ENCODE data around the gene MYORG. TPM values are rescaled to one million over a fixed set of nuclear protein-coding genes. Genes with fewer than 3 reads are reported as not detected.

Gene MYORG
- total and polyA plus RNA-seq, 12 donors: 1.1 to 33.8 (median 14.5) TPM

DNA sequence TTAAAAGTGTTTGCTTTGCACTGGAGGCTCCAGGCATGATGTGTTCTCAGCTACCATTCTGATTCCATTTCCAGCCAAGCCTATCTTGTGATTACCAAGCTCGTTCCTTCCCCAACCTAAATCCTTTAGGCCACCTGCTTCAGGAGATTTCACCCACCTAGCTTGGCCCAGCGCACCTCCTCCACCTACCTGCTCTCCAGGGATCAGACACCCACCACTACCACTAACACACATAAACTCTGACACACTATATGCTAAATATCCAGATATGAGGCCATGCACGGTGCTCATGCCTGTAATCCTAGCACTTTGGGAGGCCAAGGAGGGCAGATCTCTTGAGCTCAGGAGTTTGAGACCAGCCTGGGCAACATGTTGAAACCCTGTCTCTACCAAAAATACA, 2.4 kb downstream of the MYORG start:
- H3K4me3 ChIP-seq: no peak overlapping the region
- no peak overlapping the region for H3K27ac ChIP-seq
- TF ChIP-seq, protein P1, sequence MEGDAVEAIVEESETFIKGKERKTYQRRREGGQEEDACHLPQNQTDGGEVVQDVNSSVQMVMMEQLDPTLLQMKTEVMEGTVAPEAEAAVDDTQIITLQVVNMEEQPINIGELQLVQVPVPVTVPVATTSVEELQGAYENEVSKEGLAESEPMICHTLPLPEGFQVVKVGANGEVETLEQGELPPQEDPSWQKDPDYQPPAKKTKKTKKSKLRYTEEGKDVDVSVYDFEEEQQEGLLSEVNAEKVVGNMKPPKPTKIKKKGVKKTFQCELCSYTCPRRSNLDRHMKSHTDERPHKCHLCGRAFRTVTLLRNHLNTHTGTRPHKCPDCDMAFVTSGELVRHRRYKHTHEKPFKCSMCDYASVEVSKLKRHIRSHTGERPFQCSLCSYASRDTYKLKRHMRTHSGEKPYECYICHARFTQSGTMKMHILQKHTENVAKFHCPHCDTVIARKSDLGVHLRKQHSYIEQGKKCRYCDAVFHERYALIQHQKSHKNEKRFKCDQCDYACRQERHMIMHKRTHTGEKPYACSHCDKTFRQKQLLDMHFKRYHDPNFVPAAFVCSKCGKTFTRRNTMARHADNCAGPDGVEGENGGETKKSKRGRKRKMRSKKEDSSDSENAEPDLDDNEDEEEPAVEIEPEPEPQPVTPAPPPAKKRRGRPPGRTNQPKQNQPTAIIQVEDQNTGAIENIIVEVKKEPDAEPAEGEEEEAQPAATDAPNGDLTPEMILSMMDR (IDR thresholded peaks at IDR 0.05): no peak
- no peak for TF ChIP-seq POLR2A (IDR thresholded peaks at IDR 0.05)
- H3K4me1 ChIP-seq (replicated peaks in 1 of 2): peaks cover 0 to 12% of the 10 kb centered on the region in 2 donors
- H3K27me3 ChIP-seq: no peaks in the 10 kb centered on the region
- intact Hi-C loops (cut with DNase I): no loop called here
- peaks cover 0 to 18% of the 10 kb centered on the region in 2 donors for H3K36me3 ChIP-seq (replicated peaks in 1 of 2)
- WGBS, 4 donors: 87 to 94% (median 92%) methylated on average over 3 of the region's 3 CpGs
- DNase-seq: no peak
- no peaks in the 10 kb centered on the region for H3K9me3 ChIP-seq (replicated peaks in 1 of 3)

DNA sequence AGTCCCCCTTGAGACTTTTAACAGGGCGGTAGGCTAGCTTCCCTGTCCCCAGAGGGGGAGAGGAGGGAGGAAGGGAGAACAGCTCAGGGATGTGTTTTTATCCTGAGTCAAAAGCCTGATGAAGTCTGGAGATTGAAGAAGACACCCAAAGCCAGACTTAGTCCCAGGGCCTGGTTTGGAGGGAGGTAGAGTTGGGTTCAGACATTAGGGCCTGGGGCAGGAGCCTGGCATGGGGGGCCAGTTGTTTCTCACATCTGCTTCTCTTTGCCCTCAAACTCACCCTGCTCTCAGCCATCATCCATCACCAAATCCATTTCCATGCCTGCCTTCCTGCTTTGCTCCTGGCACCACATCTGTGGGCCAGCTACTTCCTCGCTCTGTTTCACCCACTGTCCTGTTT, 2.9 kb downstream of the MYORG start:
- TF ChIP-seq, protein P1 (IDR thresholded peaks at IDR 0.05): no peak
- no peak for TF ChIP-seq POLR2A (IDR thresholded peaks at IDR 0.05)
- no peak for DNase-seq
- Histone ChIP-seq H3K27me3 (no peaks in the 10 kb centered on the region), H3K27ac (no peak overlapping the region), H3K36me3 (replicated peaks in 1 of 2) (peaks cover 0 to 18% of the 10 kb centered on the region in 2 donors), H3K4me3 (no peak overlapping the region), H3K9me3 (replicated peaks in 1 of 3) (no peaks in the 10 kb centered on the region), H3K4me1 (replicated peaks in 1 of 2) (peaks cover 0 to 9% of the 10 kb centered on the region in 2 donors)
- 88 to 97% (median 94%) methylated on average over 1 to 2 of the region's 2 CpGs for WGBS, 4 donors
- intact Hi-C loops (cut with DNase I): no loop called here

DNA sequence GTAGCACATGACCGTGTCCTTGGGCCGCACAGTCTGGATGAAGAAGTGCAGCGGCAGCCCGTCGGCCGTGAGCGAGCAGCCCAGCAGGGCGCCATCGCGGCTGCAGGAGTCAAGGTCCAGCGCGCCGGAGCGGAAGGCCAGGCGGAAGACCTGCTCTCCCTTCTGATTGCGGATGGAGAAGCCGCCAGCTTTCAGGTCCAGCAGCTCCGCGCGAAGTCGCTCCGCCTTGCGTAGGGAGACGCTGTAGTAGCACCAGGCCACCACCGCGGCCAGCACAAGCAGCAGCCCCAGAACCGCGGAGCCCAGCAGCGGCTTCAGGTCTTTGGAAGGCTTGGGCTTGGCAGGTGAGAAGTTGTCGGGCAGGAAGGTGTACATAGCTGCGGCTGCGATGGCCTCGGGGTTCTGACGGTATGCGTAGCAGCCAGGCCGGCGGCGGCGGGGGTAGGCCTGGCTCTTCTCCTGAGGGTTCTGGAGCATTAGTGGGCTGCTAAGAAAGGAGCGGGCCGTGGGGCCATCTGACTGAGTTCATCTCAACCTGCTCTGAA, 4.2 kb downstream of the MYORG start:
- 62 to 84% (median 81%) methylated on average over 18 to 41 of the region's 41 CpGs for whole genome bisulfite sequencing, 4 donors
- no peaks in the 10 kb centered on the region for H3K9me3 ChIP-seq (replicated peaks in 1 of 3)
- H3K4me1 ChIP-seq (replicated peaks in 1 of 2): peaks cover 0 to 9% of the 10 kb centered on the region in 2 donors
- TF ChIP-seq, protein P1 (IDR thresholded peaks at IDR 0.05): no peak
- peaks cover 0 to 18% of the 10 kb centered on the region in 2 donors for H3K36me3 ChIP-seq (replicated peaks in 1 of 2)
- no peaks in the 10 kb centered on the region for H3K27me3 ChIP-seq
- intact Hi-C loops (cut with DNase I): no loop called here
- H3K27ac ChIP-seq: no peak overlapping the region
- DNase-seq: no peak
- H3K4me3 ChIP-seq: no peak overlapping the region

DNA sequence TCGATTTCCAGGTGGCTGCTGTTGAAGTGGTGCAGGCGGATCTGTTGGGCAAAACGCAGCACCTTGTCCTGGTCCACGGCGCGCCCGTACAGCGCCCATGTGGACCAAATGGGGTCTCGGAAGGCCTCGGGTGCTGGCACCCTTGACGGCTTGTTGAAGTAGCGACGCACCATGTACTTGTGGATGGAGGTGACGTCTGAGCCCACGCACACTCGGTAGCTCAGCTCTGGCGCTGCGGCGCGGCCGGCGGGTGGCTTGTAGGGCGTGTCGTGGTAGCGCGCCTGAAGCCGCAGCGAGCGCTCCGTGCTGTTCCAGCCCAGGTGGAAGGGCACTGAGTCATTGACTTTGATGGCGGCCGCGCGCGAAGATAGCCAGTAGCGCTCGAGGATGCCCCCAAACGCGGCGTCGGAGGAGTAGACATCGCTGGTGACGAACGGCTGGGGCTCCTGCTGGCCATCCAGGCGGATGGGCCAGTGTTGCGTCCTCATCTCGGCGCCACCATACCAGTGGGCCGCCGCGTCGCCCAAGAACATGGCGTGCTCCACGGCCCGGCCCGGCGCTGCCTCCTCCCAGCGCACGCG, 4.7 kb downstream of the MYORG start:
- TF ChIP-seq POLR2A (IDR thresholded peaks at IDR 0.05): no peak
- TF ChIP-seq, protein P1 (IDR thresholded peaks at IDR 0.05): no peak
- Histone ChIP-seq H3K27ac (no peak overlapping the region), H3K4me1 (replicated peaks in 1 of 2) (peaks cover 0 to 9% of the 10 kb centered on the region in 2 donors), H3K9me3 (replicated peaks in 1 of 3) (no peaks in the 10 kb centered on the region), H3K4me3 (no peak overlapping the region), H3K36me3 (replicated peaks in 1 of 2) (peaks cover 0 to 18% of the 10 kb centered on the region in 2 donors), H3K27me3 (no peaks in the 10 kb centered on the region)
- no peak for DNase-seq
- WGBS, 4 donors: 83 to 90% (median 88%) methylated on average over 42 to 60 of the region's 60 CpGs
- intact Hi-C loops (cut with DNase I): no loop called here
